ENCODE data around the gene FNDC3A. TPM values are rescaled to one million over a fixed set of nuclear protein-coding genes. Genes with fewer than 3 reads are reported as not detected.

FNDC3A gene
- total and polyA plus RNA-seq, 11 donors: 10.1 to 38.3 (median 21.9) TPM

DNA sequence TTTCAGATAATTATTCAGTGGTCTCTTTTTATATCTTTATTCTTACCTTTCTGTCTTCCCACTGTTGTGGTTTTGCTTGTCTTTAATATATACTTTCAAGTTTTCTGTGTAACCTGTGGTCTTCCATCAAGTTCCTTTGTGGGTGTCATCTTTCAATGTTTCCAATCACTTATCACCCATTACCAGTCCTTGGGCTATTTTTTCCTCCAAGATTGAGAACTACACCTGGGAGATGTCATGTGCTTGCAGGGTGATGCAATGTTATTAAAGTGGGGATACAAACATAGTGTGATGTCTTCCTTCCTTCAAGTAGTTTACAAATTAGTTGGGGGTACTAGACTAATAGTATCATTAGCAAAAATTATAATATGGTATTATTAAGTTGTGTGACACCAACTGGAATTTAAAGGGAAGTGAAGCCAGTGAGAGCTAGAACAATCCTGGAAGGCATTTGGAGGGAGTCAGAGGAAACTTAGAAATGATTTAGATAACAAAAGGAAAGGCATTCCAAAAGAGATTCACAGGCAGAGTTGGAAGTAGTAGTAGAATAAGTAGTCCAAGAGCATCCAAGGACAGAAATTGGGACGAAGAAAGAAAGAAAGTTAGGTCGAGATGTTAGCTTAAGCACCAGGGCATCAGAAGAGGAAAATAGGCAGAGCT lies 3.4 kb downstream of the FNDC3A start:
- WGBS, 4 donors: 50 to 73% (median 55%) methylated on average over 2 of the region's 2 CpGs
- H3K27ac ChIP-seq: peak overlapping the region in 2 of 12 donors; percentile 8 to 24
- intact Hi-C loops (cut with DNase I): loop anchor here in 7 of 10 donors (5.0 to 10.0 kb wide), 9 partner anchors 116 to 944 kb away; partner anchors contain the start of genes NUDT15 (in 2 of the 7) and CDADC1 (in 1 of the 7)

GRCh38 chr13:48979892-48980291 lies 4.2 kb downstream of the FNDC3A start:
- H3K9me3 ChIP-seq: no peaks in the 10 kb centered on the region
- WGBS, 4 donors: 56 to 74% (median 69%) methylated on average over 2 of the region's 2 CpGs
- intact Hi-C loops (cut with DNase I): loop anchor here in 8 of 10 donors (5.0 to 10.0 kb wide), 9 partner anchors 115 to 945 kb away; partner anchors contain the start of genes NUDT15 (in 2 of the 8) and CDADC1 (in 1 of the 8)
- TF ChIP-seq, protein P1, sequence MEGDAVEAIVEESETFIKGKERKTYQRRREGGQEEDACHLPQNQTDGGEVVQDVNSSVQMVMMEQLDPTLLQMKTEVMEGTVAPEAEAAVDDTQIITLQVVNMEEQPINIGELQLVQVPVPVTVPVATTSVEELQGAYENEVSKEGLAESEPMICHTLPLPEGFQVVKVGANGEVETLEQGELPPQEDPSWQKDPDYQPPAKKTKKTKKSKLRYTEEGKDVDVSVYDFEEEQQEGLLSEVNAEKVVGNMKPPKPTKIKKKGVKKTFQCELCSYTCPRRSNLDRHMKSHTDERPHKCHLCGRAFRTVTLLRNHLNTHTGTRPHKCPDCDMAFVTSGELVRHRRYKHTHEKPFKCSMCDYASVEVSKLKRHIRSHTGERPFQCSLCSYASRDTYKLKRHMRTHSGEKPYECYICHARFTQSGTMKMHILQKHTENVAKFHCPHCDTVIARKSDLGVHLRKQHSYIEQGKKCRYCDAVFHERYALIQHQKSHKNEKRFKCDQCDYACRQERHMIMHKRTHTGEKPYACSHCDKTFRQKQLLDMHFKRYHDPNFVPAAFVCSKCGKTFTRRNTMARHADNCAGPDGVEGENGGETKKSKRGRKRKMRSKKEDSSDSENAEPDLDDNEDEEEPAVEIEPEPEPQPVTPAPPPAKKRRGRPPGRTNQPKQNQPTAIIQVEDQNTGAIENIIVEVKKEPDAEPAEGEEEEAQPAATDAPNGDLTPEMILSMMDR (IDR thresholded peaks at IDR 0.05): no peak
- no peak for TF ChIP-seq POLR2A (IDR thresholded peaks at IDR 0.05)
- no peak for DNase-seq
- H3K27me3 ChIP-seq: no peaks in the 10 kb centered on the region
- ATAC-seq: no peak
- H3K36me3 ChIP-seq: no peaks in the 10 kb centered on the region
- no peak overlapping the region for H3K4me3 ChIP-seq
- H3K4me1 ChIP-seq: peaks cover 0 to 66% (median 34%) of the 10 kb centered on the region in 12 donors
- H3K27ac ChIP-seq: peak overlapping the region in 4 of 12 donors; percentile 2 to 37 (median 18)

More for the DNA sequence above, 3.4 kb downstream of the FNDC3A start:
- no peak for TF ChIP-seq POLR2A (IDR thresholded peaks at IDR 0.05)
- TF ChIP-seq, protein P1 (IDR thresholded peaks at IDR 0.05): no peak
- Histone ChIP-seq H3K9me3 (peaks cover 0 to 8% (median under 1%) of the 10 kb centered on the region in 12 donors), H3K36me3 (no peaks in the 10 kb centered on the region), H3K4me3 (peak overlapping the region in 1 of 12 donors; percentile 76), H3K27me3 (no peaks in the 10 kb centered on the region), H3K4me1 (peaks cover 0 to 68% (median 36%) of the 10 kb centered on the region in 12 donors)
- no peak for ATAC-seq
- DNase-seq: no peak

DNA sequence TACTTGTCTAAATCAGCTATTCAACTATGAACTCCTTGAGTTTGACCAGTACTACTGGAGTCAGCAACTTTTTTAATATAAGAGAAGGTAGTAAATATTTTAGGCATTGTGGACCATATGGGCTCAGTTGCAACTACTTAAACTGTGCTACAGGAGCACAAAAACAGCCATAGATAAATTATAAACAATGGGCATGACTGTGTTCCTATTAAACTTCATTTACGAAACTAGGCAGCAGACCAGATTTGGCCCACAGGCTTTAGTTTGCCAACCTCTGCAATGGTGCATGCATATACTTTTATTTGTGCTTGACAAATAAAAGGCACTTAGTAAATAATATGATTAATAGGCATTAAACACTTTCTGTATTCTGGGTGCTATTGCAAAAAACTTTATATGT lies 7.6 kb downstream of the FNDC3A start:
- peaks cover 0 to 57% (median 20%) of the 10 kb centered on the region in 12 donors for H3K4me1 ChIP-seq
- TF ChIP-seq, protein P1 (IDR thresholded peaks at IDR 0.05): no peak
- TF ChIP-seq POLR2A (IDR thresholded peaks at IDR 0.05): no peak
- no peak for ATAC-seq

GRCh38 chr13:48985756-48986155 lies 10.0 kb downstream of the FNDC3A start:
- Histone ChIP-seq H3K4me3 (no peak overlapping the region), H3K27me3 (no peaks in the 10 kb centered on the region), H3K36me3 (no peaks in the 10 kb centered on the region), H3K4me1 (peaks cover 0 to 33% (median 6%) of the 10 kb centered on the region in 12 donors), H3K9me3 (peaks cover 0 to 5% (median 3%) of the 10 kb centered on the region in 12 donors), H3K27ac (peak overlapping the region in 1 of 12 donors; percentile 9)
- 59 to 81% (median 65%) methylated on average over 2 of the region's 2 CpGs for WGBS, 4 donors
- TF ChIP-seq, protein P1 (IDR thresholded peaks at IDR 0.05): no peak
- no peak for TF ChIP-seq POLR2A (IDR thresholded peaks at IDR 0.05)
- no peak for ATAC-seq
- intact Hi-C loops (cut with DNase I): loop anchor here in 1 of 10 donors (10.0 kb wide), 1 partner anchor 109 kb away; no protein-coding TSS in a partner anchor
- DNase-seq: no peak

More for the DNA sequence above, 7.6 kb downstream of the FNDC3A start:
- Histone ChIP-seq H3K36me3 (no peaks in the 10 kb centered on the region), H3K4me3 (no peak overlapping the region), H3K27me3 (no peaks in the 10 kb centered on the region), H3K27ac (peak overlapping the region in 1 of 12 donors; percentile 3), H3K9me3 (no peaks in the 10 kb centered on the region)
- intact Hi-C loops (cut with DNase I): loop anchor here in 1 of 10 donors (10.0 kb wide), 1 partner anchor 111 kb away; no protein-coding TSS in a partner anchor
- no peak for DNase-seq
- 56 to 74% (median 65%) methylated on average over 1 of the region's 1 CpG for WGBS, 4 donors

Measured in heart left ventricle (tissue), 16 donors.